Superior temporal gyrus (tissue), 1 donor: Measurements from ENCODE around the gene PEG3.
A peak's percentile ranks its signal among the peaks of the same experiment; 100 is the strongest.
"Not testable (repeated sequence)": the region's sequence is repeated elsewhere in the genome, so short reads cannot be mapped to it uniquely, and the experiment has no call there.

Experiments used
- DNase-seq: peaks from one replicate; pipeline ENCODE4 v3.0.0-alpha.2; 2016; ENCODE audit errors: extremely low spot score

Gene PEG3

GRCh38 chr19:56840451-56841192, at the start of gene PEG3, which contains the start of gene ZIM2:
TSS of gene PEG3 (minus strand) at chr19:56840726. CDS start at chr19:56824655, 16,071 bp downstream.
TSS of gene ZIM2 (minus strand) at chr19:56840726. CDS start at chr19:56824277, 16,449 bp downstream.
- peak; percentile 84 for DNase-seq

- DNase-seq = no peak
Measured at GRCh38 chr19:56885173-56885985, 44.9 kb upstream of the PEG3 start.

- no peak for DNase-seq
Measured at GRCh38 chr19:56884441-56884840, 43.9 kb upstream of the PEG3 start.

GRCh38 chr19:56880592-56881190, 40.2 kb upstream of the PEG3 start:
- no peak for DNase-seq

GRCh38 chr19:56877069-56877715, 36.7 kb upstream of the PEG3 start:
- DNase-seq = no peak

- no peak for DNase-seq
Measured at GRCh38 chr19:56875717-56876116, 35.2 kb upstream of the PEG3 start.

- no peak for DNase-seq
Measured at GRCh38 chr19:56874530-56874929, 34.0 kb upstream of the PEG3 start.

GRCh38 chr19:56873493-56873892, 33.0 kb upstream of the PEG3 start:
- no peak for DNase-seq

GRCh38 chr19:56869886-56870285, 29.4 kb upstream of the PEG3 start:
- no peak for DNase-seq

GRCh38 chr19:56868446-56868845, 27.9 kb upstream of the PEG3 start:
- DNase-seq = peak; percentile 71

- no peak for DNase-seq
Measured at GRCh38 chr19:56866538-56866937, 26.0 kb upstream of the PEG3 start.

- no peak for DNase-seq
Measured at GRCh38 chr19:56864443-56865125, 24.1 kb upstream of the PEG3 start.

- DNase-seq = no peak
Measured at GRCh38 chr19:56862741-56863140, 22.2 kb upstream of the PEG3 start.

GRCh38 chr19:56860409-56860808, 19.9 kb upstream of the PEG3 start:
- DNase-seq = not testable (repeated sequence)

GRCh38 chr19:56858026-56858425, 17.5 kb upstream of the PEG3 start:
- DNase-seq = no peak

- no peak for DNase-seq
Measured at GRCh38 chr19:56856822-56857221, 16.3 kb upstream of the PEG3 start.

GRCh38 chr19:56852361-56852760, 11.8 kb upstream of the PEG3 start:
- not testable (repeated sequence) for DNase-seq

GRCh38 chr19:56848166-56848565, 7.6 kb upstream of the PEG3 start:
- no peak for DNase-seq

- no peak for DNase-seq
Measured at GRCh38 chr19:56842412-56842811, 1.9 kb upstream of the PEG3 start.

- DNase-seq = no peak
Measured at GRCh38 chr19:56841193-56841543, 642 bp upstream of the PEG3 start.

- DNase-seq = peak; percentile 95
Measured at GRCh38 chr19:56839652-56840450, 675 bp downstream of the PEG3 start.
